Suppressor macrophage treated with lipopolysaccharide for 4 hours (primary cell): ENCODE measurements around the gene GHRH.

ENCODE experiments used
- DNase-seq: peaks from one replicate; pipeline ENCODE4 v3.0.0-alpha.2; 2020

GHRH gene

GRCh38 chr20:37290158-37290810 lies 28.7 kb upstream of the GHRH start:
- DNase-seq = no peak

GRCh38 chr20:37288091-37288490 lies 26.5 kb upstream of the GHRH start:
- DNase-seq = peak; percentile 94

- no peak for DNase-seq
Measured at GRCh38 chr20:37285664-37286374, 24.2 kb upstream of the GHRH start.

- no peak for DNase-seq
Measured at GRCh38 chr20:37284691-37285161, 23.1 kb upstream of the GHRH start.

- no peak for DNase-seq
Measured at GRCh38 chr20:37283530-37284195, 22.0 kb upstream of the GHRH start.

- DNase-seq = no peak
Measured at GRCh38 chr20:37282556-37282955, 20.9 kb upstream of the GHRH start.

- no peak for DNase-seq
Measured at GRCh38 chr20:37280403-37280802, 18.8 kb upstream of the GHRH start.

- DNase-seq = no peak
Measured at GRCh38 chr20:37279820-37280219, 18.2 kb upstream of the GHRH start.

- no peak for DNase-seq
Measured at GRCh38 chr20:37278966-37279590, 17.5 kb upstream of the GHRH start.

- no peak for DNase-seq
Measured at GRCh38 chr20:37277253-37277593, 15.6 kb upstream of the GHRH start.

- DNase-seq = peak; percentile 70
Measured at GRCh38 chr20:37276494-37277252, 15.1 kb upstream of the GHRH start.

- peak; percentile 92 for DNase-seq
Measured at GRCh38 chr20:37274851-37275524, 13.4 kb upstream of the GHRH start.

- DNase-seq = no peak
Measured at GRCh38 chr20:37273988-37274387, 12.4 kb upstream of the GHRH start.

- DNase-seq = no peak
Measured at GRCh38 chr20:37271421-37271768, 9.8 kb upstream of the GHRH start.

- peak; percentile 97 for DNase-seq
Measured at GRCh38 chr20:37270576-37271420, 9.2 kb upstream of the GHRH start.

GRCh38 chr20:37267667-37268313 lies 6.2 kb upstream of the GHRH start:
- DNase-seq = no peak

- DNase-seq = no peak
Measured at GRCh38 chr20:37266940-37267666, 5.5 kb upstream of the GHRH start.

GRCh38 chr20:37265152-37265551 lies 3.5 kb upstream of the GHRH start:
- DNase-seq = peak; percentile 93

GRCh38 chr20:37263686-37264085 lies 2.1 kb upstream of the GHRH start:
- DNase-seq = no peak

GRCh38 chr20:37262505-37262904 lies 891 bp upstream of the GHRH start:
- no peak for DNase-seq
